Aorta (tissue), 5 donors: ENCODE results near the gene VPS13D. TPM values are rescaled to one million over a fixed set of nuclear protein-coding genes. Genes with fewer than 3 reads are reported as not detected.

Experiments
- ATAC-seq: fragments of 200-7000 bp; cut with Tn5 transposase; one replicate; pipeline ENCODE4 v1.9.1; 2022; ENCODE audit warnings: moderate library complexity; ENCODE audit not compliant: low FRiP score
- DNase-seq, 2 donors: peaks; one replicate each; pipeline ENCODE4 v3.0.0-alpha.2; 2020
- H3K27ac ChIP-seq, 2 donors: one replicate each; pipeline ENCODE4 v1.5.1; 2013; ENCODE audit warnings: low read length in 2 of 2, mild to moderate bottlenecking in 2 of 2, moderate library complexity in 2 of 2, control low read depth in 1 of 2, inconsistent platforms in 1 of 2, low read depth in 1 of 2
- H3K27me3 ChIP-seq, 2 donors: one replicate each; pipeline ENCODE4 v1.6.1; 2013; ENCODE audit warnings: control low read depth in 1 of 2, low read length in 1 of 2, mild to moderate bottlenecking in 1 of 2, moderate library complexity in 1 of 2; ENCODE audit not compliant: insufficient read depth in 2 of 2, control insufficient read depth in 1 of 2
- H3K36me3 ChIP-seq, 2 donors: one replicate each; pipeline ENCODE4 v1.6.1; 2013; ENCODE audit warnings: control low read depth in 1 of 2, low read length in 1 of 2, mild to moderate bottlenecking in 1 of 2; ENCODE audit not compliant: insufficient read depth in 2 of 2, control insufficient read depth in 1 of 2
- H3K4me1 ChIP-seq, 2 donors: one replicate each; pipeline ENCODE4 v1.6.1; 2013; ENCODE audit warnings: low read length in 2 of 2, control low read depth in 1 of 2, mild to moderate bottlenecking in 1 of 2, moderate library complexity in 1 of 2; ENCODE audit not compliant: insufficient read depth in 2 of 2, control insufficient read depth in 1 of 2
- H3K4me3 ChIP-seq, 2 donors: one replicate each; pipeline ENCODE4 v1.5.1; 2013; ENCODE audit warnings: low read length in 2 of 2, control low read depth in 1 of 2, mild to moderate bottlenecking in 1 of 2
- H3K9me3 ChIP-seq: one replicate; pipeline ENCODE4 v1.6.1; 2013; ENCODE audit warnings: mild to moderate bottlenecking, low read length; ENCODE audit not compliant: control insufficient read depth
- WGBS, 2 donors: extraction: QIAGEN DNeasy Blood & Tissue Kit; methylation state at CpG; one replicate each; pipeline ENCODE4 v1.1.7; 2013; 5-methylcytosine and 5-hydroxymethylcytosine counted together
- intact Hi-C, 2 donors: fragments of 100-400 bp; cut with DNase I; formaldehyde crosslinking; loops; one replicate each; pipeline versions ENCODE4 v1.14.2 to v1.15.0; 2022
- polyA plus RNA-seq, 2 donors: library from polyadenylated mRNA; stranded (reverse); fragments of 200-250 nt; gene quantifications; one replicate each; pipeline ENCODE4 v1.2.3, GENCODE V29; 2013
- total RNA-seq, 2 donors: library from RNA; stranded (reverse); fragmentation: NEBNext Ultra II Directional; extraction: Animal tissue kit (Norgen Biotek cat#: 25700); gene quantifications; one replicate each; pipeline ENCODE4 v1.2.1, GENCODE V29; 2021
- donor health status: healthy with polysubstance abuse.
- donor health status: Bipolar disorder and iron deficiency.
- donor health status: DM: no; HTN: no; CAD: no.
- donor health status: DM: no; HTN: no; CAD: no.
- donor health status: DM: yes; HTN: yes; CAD: no.

Gene VPS13D
- total and polyA plus RNA-seq, 4 donors: 15.8 to 134 (median 58.9) TPM

DNA sequence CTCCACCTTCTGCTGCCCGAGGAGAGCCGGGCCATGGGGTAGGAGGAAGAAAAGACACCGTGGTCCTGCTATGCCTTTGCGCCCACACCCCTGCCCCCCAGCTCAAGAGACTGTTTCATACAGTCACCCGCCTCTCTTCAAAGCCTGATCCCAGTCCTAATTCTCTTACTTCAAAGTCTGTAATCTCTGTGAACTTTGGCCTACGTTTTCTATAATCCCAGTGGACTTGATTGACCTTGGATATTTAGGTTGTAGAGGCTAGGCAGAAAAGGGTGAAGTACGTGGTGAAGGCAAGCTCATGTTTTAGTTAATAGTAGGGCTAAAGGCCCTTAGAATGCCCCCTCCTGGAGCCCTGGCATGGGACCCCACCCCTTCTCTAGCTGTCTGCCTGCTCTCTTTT, 28.4 kb downstream of the VPS13D start:
- intact Hi-C loops: no loop called here
- ATAC-seq (no peak), DNase-seq (no peak)
- no peaks in the 10 kb centered on the region for H3K4me1 ChIP-seq
- no peak overlapping the region for H3K27ac ChIP-seq
- WGBS, 2 donors: 83% methylated on average over 7 of the region's 7 CpGs
- H3K9me3 ChIP-seq: no peaks in the 10 kb centered on the region
- H3K27me3 ChIP-seq: no peaks in the 10 kb centered on the region
- no peak overlapping the region for H3K4me3 ChIP-seq
- peaks cover 7 to 18% of the 10 kb centered on the region in 2 donors for H3K36me3 ChIP-seq

DNA sequence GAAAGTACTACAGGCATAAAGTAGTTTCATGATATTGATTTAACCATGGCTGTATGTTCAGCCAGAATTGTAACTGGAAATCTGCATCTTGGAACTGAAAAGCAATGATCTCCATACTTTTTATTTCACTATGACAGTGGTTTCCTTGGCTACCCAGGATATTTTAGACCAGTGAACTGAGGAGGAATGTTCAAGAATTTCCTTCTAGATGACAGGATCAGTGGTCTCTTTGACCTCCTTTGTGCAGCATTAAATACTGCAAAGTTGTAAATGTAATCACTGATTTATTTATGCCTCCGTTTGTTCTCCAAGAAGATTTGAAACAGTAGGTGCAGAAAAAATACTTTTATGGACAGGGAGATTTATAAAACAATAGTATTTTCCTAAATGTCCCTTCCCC, 39.5 kb downstream of the VPS13D start:
- H3K27ac ChIP-seq: no peak overlapping the region
- intact Hi-C loops: no loop called here
- H3K4me1 ChIP-seq: no peaks in the 10 kb centered on the region
- H3K27me3 ChIP-seq: no peaks in the 10 kb centered on the region
- no peak for ATAC-seq
- WGBS, 2 donors: 67 to 71% methylated on average over 1 of the region's 1 CpG
- H3K36me3 ChIP-seq: peaks cover 3 to 4% of the 10 kb centered on the region in 2 donors
- no peak overlapping the region for H3K4me3 ChIP-seq
- DNase-seq: no peak
- no peaks in the 10 kb centered on the region for H3K9me3 ChIP-seq

DNA sequence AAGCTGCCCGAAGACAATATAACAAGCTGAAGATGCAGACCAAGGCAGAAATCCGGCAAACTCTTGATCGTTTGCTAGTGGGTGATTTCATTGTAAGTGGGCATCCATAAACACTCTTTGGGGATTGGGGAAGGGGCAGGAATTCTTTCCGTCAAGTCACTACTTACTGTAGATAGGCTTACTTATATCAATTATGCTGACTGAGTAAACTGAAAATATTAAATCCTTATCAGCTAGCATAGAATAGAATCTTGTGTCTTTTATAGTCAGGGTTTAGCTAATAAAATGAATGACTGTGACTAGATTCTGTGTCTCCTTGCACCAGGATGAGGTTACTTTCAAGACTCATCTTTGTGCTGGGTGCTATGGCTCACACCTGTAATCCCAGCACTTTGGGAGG, 41.2 kb downstream of the VPS13D start:
- no peak for DNase-seq
- Histone ChIP-seq H3K27me3 (no peaks in the 10 kb centered on the region), H3K36me3 (peaks cover 3% of the 10 kb centered on the region in 2 donors), H3K4me1 (no peaks in the 10 kb centered on the region), H3K27ac (no peak overlapping the region), H3K9me3 (no peaks in the 10 kb centered on the region), H3K4me3 (no peak overlapping the region)
- 90 to 95% methylated on average over 4 of the region's 4 CpGs for WGBS, 2 donors
- intact Hi-C loops: no loop called here
- no peak for ATAC-seq

DNA sequence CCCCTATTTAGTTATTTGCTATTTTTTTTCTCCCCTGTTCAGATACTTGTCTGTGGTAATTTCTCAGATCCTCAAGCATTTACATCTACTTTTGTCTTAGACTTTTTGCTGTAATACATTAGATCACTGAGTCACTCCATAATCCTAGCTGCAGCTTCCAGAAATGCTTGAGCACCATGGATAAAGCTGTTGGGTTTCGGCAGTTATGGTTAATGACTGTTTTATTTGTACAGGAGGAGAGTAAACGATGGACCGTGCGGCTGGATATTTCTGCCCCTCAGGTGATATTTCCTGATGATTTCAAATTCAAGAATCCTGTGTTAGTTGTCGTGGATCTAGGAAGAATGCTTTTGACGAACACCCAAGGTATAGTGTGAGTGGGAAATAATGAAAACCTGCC, 42.9 kb downstream of the VPS13D start:
- Histone ChIP-seq H3K36me3 (peaks cover 10 to 12% of the 10 kb centered on the region in 2 donors), H3K4me1 (no peaks in the 10 kb centered on the region), H3K9me3 (no peaks in the 10 kb centered on the region), H3K27me3 (no peaks in the 10 kb centered on the region), H3K4me3 (no peak overlapping the region), H3K27ac (no peak overlapping the region)
- DNase-seq (no peak), ATAC-seq (no peak)
- WGBS, 2 donors: 84 to 86% methylated on average over 6 of the region's 6 CpGs
- intact Hi-C loops: no loop called here

DNA sequence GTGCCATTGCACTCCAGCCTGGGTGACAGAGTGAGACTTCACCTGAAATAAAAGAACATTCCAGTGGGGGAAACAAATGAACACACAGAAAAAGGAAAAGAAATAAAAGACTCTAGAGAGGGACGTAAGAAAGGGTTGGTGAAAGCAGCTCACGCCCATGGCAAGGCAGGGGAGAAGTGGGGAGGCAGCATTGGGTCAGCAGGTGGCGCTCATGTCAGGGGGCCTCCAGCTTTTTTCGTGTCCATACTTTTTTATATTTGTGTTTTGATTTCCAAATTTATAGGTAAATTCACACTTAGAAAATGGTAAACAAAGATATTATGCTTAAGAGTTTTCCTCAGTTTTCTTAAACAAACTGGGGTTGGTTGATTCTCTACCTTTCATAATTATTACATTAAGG, 45.5 kb downstream of the VPS13D start:
- Histone ChIP-seq H3K4me1 (no peaks in the 10 kb centered on the region), H3K4me3 (no peak overlapping the region), H3K9me3 (no peaks in the 10 kb centered on the region), H3K27ac (no peak overlapping the region), H3K36me3 (peaks cover 11 to 13% of the 10 kb centered on the region in 2 donors), H3K27me3 (no peaks in the 10 kb centered on the region)
- intact Hi-C loops: loop anchor here (5.0 kb wide), 2 partner anchors 347 to 382 kb away; no protein-coding TSS in a partner anchor
- DNase-seq (peak; percentile 63 to 84), ATAC-seq (no peak)
- WGBS, 2 donors: 28 to 42% methylated on average over 4 of the region's 4 CpGs

DNA sequence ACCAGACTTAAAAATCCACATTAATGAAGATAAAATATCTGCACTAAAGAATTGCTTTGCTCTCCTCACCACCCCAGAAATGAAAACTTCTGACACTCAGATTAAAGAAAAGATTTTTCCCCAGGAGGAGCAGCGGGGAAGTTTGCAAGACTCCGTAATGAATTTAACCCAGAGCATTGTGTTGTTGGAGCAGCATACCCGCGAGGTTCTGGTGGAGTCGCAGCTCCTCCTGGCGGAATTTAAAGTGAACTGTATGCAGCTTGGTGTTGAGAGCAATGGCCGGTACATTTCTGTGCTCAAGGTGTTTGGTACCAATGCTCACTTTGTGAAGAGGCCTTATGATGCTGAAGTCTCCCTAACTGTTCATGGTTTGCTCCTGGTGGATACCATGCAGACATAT, 46.4 kb downstream of the VPS13D start:
- intact Hi-C loops: loop anchor here (5.0 kb wide), 2 partner anchors 346 to 381 kb away; no protein-coding TSS in a partner anchor
- WGBS, 2 donors: 49 to 59% methylated on average over 7 of the region's 7 CpGs
- H3K27ac ChIP-seq: no peak overlapping the region
- H3K4me1 ChIP-seq: no peaks in the 10 kb centered on the region
- ATAC-seq: peak; percentile 76
- DNase-seq: no peak
- peaks cover 8 to 13% of the 10 kb centered on the region in 2 donors for H3K36me3 ChIP-seq
- no peak overlapping the region for H3K4me3 ChIP-seq
- no peaks in the 10 kb centered on the region for H3K9me3 ChIP-seq
- no peaks in the 10 kb centered on the region for H3K27me3 ChIP-seq

DNA sequence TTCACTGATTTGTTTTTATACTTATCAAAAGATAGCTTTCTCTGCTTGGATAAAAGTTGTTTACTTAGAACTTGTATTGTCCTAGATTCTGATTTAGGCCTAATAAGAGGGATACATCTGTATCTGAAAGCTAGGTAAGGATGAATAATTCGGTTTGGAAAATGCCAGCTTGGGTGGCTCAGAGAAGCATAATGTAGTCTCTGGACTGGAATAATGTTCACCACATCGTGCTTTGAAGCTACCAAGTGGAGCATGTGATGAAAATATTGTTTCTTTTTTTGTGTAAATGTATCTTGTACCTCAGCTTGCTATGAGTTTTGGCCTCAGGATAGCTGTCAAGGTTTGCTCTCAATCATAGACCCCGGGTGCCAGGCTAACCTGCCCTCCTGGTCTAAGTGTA, 49.2 kb downstream of the VPS13D start:
- WGBS, 2 donors: 80% methylated on average over 3 of the region's 3 CpGs
- intact Hi-C loops: loop anchor here (5.0 kb wide), 2 partner anchors 343 to 378 kb away; no protein-coding TSS in a partner anchor
- H3K27ac ChIP-seq: no peak overlapping the region
- no peak overlapping the region for H3K4me3 ChIP-seq
- H3K4me1 ChIP-seq: no peaks in the 10 kb centered on the region
- DNase-seq (no peak), ATAC-seq (no peak)
- H3K9me3 ChIP-seq: no peaks in the 10 kb centered on the region
- H3K27me3 ChIP-seq: no peaks in the 10 kb centered on the region
- H3K36me3 ChIP-seq: peaks cover 11 to 21% of the 10 kb centered on the region in 2 donors

DNA sequence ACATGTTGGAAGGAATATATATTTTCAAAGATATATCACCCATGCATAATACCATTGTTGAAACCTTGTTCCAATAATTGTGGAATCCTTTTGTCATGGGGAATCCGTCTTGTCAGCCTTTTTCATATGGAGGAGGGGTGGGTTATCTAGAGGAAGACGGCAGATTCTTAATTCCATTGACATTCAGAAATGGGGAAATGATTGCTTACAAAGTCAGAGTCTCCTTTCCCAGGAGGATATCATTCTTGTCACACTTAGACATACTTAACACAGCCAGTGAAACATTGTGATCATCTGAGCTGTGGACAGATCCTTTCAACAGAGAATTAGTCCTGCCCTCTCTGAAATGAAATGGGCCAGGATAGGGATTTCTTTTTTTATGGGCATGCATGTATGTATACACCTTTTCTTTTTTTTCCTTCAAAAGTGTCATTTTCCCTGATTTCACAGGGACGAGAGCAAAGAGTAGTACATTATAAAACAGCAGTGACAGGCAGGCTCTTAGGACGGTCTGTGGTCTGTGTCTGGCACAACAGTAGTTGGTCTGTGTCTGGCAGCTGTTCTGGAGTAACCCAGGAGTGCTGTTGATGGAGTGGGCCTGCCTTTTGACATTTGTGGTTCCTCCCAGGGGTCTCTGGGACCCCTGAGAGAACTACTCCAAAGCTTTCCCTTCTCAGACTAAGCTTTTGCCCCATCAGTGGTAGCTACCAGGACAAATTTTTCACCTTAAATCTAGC, 50.1 kb downstream of the VPS13D start:
- ATAC-seq (no peak), DNase-seq (no peak)
- Histone ChIP-seq H3K9me3 (no peaks in the 10 kb centered on the region), H3K36me3 (peaks cover 11 to 23% of the 10 kb centered on the region in 2 donors), H3K4me1 (no peaks in the 10 kb centered on the region), H3K4me3 (no peak overlapping the region), H3K27ac (no peak overlapping the region), H3K27me3 (no peaks in the 10 kb centered on the region)
- WGBS, 2 donors: 76 to 83% methylated on average over 4 of the region's 4 CpGs
- intact Hi-C loops: loop anchor here (5.0 kb wide), 2 partner anchors 342 to 377 kb away; no protein-coding TSS in a partner anchor

DNA sequence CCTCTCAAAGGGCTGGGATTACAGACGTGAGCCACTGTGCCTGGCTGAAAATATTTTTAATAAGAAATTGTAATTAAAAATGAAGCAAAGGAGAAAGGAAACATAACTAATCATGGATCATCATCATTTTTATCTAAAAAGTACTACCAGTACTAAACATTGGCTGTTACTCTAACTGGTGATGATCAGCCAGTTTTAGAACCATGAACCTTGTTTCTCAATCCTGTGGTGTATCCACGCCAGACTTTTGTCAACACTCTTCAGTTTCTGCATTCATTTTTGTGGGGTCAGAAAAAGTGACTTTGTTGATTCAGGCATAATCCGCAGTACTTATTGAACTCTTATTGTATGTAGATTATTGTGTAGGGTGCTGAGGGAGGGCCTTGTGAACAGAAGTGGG, 52.3 kb downstream of the VPS13D start:
- Histone ChIP-seq H3K4me1 (no peaks in the 10 kb centered on the region), H3K9me3 (no peaks in the 10 kb centered on the region), H3K4me3 (no peak overlapping the region), H3K27me3 (no peaks in the 10 kb centered on the region), H3K27ac (no peak overlapping the region), H3K36me3 (peaks cover 9 to 16% of the 10 kb centered on the region in 2 donors)
- intact Hi-C loops: no loop called here
- DNase-seq (no peak), ATAC-seq (no peak)
- 81 to 83% methylated on average over 3 of the region's 3 CpGs for WGBS, 2 donors
